H9 (cell line): ENCODE data around the gene CNOT10. TPM values are rescaled to one million over a fixed set of nuclear protein-coding genes. Genes with fewer than 3 reads are reported as not detected.

ENCODE experiments used
- DNase-seq: peaks from one replicate; pipeline ENCODE4 v3.0.0-alpha.2; 2017
- H2AFZ ChIP-seq: one replicate; pipeline ENCODE4 v1.6.1; 2013; ENCODE audit warnings: mild to moderate bottlenecking, low read length, control low read depth, moderate library complexity
- H2AK5ac ChIP-seq: 2 replicates; pipeline ENCODE4 v1.6.1; 2013; ENCODE audit warnings: low read length, control low read depth, mixed read lengths; ENCODE audit not compliant: insufficient read length
- H2BK120ac ChIP-seq: one replicate; pipeline ENCODE4 v1.6.1; 2013; ENCODE audit warnings: low read depth, mild to moderate bottlenecking, low read length, control low read depth, inconsistent platforms; ENCODE audit not compliant: poor library complexity, severe bottlenecking
- H2BK12ac ChIP-seq: 2 replicates; pipeline ENCODE4 v1.6.1; 2013; ENCODE audit warnings: low read length, control low read depth, mixed read lengths, low read depth; ENCODE audit not compliant: insufficient read length
- H2BK15ac ChIP-seq: 2 replicates; pipeline ENCODE4 v1.6.1; 2013; ENCODE audit warnings: low read depth, low read length, control low read depth
- H2BK20ac ChIP-seq: one replicate; pipeline ENCODE4 v1.6.1; 2013; ENCODE audit warnings: low read depth, mild to moderate bottlenecking, low read length, control low read depth, inconsistent platforms; ENCODE audit not compliant: poor library complexity, severe bottlenecking
- H2BK5ac ChIP-seq: 2 replicates; pipeline ENCODE4 v1.6.1; 2013; ENCODE audit warnings: low read length, control low read depth, mixed read lengths; ENCODE audit not compliant: insufficient read length
- H3K14ac ChIP-seq: 2 replicates; pipeline ENCODE4 v1.6.1; 2013; ENCODE audit warnings: low read length, control low read depth; ENCODE audit not compliant: insufficient read depth
- H3K18ac ChIP-seq: 2 replicates; pipeline ENCODE4 v1.6.1; 2013; ENCODE audit warnings: low read depth, mild to moderate bottlenecking, mixed read lengths, low read length, control low read depth; ENCODE audit not compliant: insufficient read length
- H3K23ac ChIP-seq: 2 replicates; pipeline ENCODE4 v1.6.1; 2013; ENCODE audit warnings: low read length, control low read depth, mixed read lengths, low read depth; ENCODE audit not compliant: insufficient read length
- H3K23me2 ChIP-seq: 2 replicates; pipeline ENCODE4 v1.6.1; 2013; ENCODE audit warnings: low read depth, mild to moderate bottlenecking, mixed read lengths, low read length, control low read depth; ENCODE audit not compliant: insufficient read length, poor library complexity, severe bottlenecking
- H3K27ac ChIP-seq: 2 replicates; pipeline ENCODE4 v1.5.1; 2013; ENCODE audit warnings: low read length, control low read depth, mixed read lengths, low read depth; ENCODE audit not compliant: insufficient read length
- H3K27me3 ChIP-seq: 2 replicates; pipeline ENCODE4 v1.6.1; 2013; ENCODE audit warnings: low read length, control low read depth, inconsistent platforms; ENCODE audit not compliant: insufficient read depth
- H3K4ac ChIP-seq: 2 replicates; pipeline ENCODE4 v1.6.1; 2013; ENCODE audit warnings: low read depth, mild to moderate bottlenecking, control low read depth, inconsistent platforms, low read length, moderate library complexity
- H3K4me1 ChIP-seq: 2 replicates; pipeline ENCODE4 v1.6.1; 2013; ENCODE audit warnings: low read length, control low read depth, inconsistent platforms; ENCODE audit not compliant: insufficient read depth
- H3K4me2 ChIP-seq: 2 replicates; pipeline ENCODE4 v1.6.1; 2013; ENCODE audit warnings: low read length, control low read depth, mixed read lengths; ENCODE audit not compliant: insufficient read length, insufficient read depth
- H3K56ac ChIP-seq: 2 replicates; pipeline ENCODE4 v1.6.1; 2013; ENCODE audit warnings: low read depth, mild to moderate bottlenecking, mixed read lengths, low read length, control low read depth; ENCODE audit not compliant: insufficient read length
- H3K79me1 ChIP-seq: 2 replicates; pipeline ENCODE4 v1.6.1; 2013; ENCODE audit warnings: low read depth, mild to moderate bottlenecking, moderate library complexity, low read length, control low read depth, inconsistent platforms; ENCODE audit not compliant: insufficient read depth, poor library complexity, severe bottlenecking
- H3K79me2 ChIP-seq: 2 replicates; pipeline ENCODE4 v1.6.1; 2013; ENCODE audit warnings: low read length, control low read depth, inconsistent platforms; ENCODE audit not compliant: insufficient read depth
- H3K9ac ChIP-seq: 2 replicates; pipeline ENCODE4 v1.6.1; 2013; ENCODE audit warnings: low read length, control low read depth, mixed read lengths; ENCODE audit not compliant: insufficient read length; ENCODE audit errors: extremely low read depth
- H3K9me3 ChIP-seq: one replicate; pipeline ENCODE4 v1.6.1; 2013; ENCODE audit warnings: low read depth, low read length, inconsistent platforms; ENCODE audit not compliant: control insufficient read depth
- H3T11ph ChIP-seq: one replicate; pipeline ENCODE4 v1.6.1; 2013; ENCODE audit warnings: mild to moderate bottlenecking, low read length, control low read depth, inconsistent platforms
- H4K20me1 ChIP-seq: one replicate; pipeline ENCODE4 v1.6.1; 2013; ENCODE audit not compliant: control insufficient read depth, insufficient read length, insufficient read depth
- H4K5ac ChIP-seq: 2 replicates; pipeline ENCODE4 v1.6.1; 2013; ENCODE audit warnings: low read depth, mild to moderate bottlenecking, mixed read lengths, low read length, control low read depth; ENCODE audit not compliant: insufficient read length
- H4K8ac ChIP-seq: replicated peaks from 2 replicates; pipeline ENCODE4 v1.6.1; 2013; ENCODE audit warnings: low read length, control low read depth, mixed read lengths, low read depth; ENCODE audit not compliant: insufficient read length
- H4K91ac ChIP-seq: 2 replicates; pipeline ENCODE4 v1.6.1; 2013; ENCODE audit warnings: low read depth, mild to moderate bottlenecking, moderate library complexity, mixed read lengths, low read length, control low read depth; ENCODE audit not compliant: insufficient read length
- H3K27ac Mint-ChIP-seq, 3 experiments: 2 replicates in 2 of 3; 3 replicates in 1 of 3; pipeline ENCODE4 v1.8.0; 2020 to 2021; ENCODE audit warnings: mixed read lengths in 3 of 3, mild to moderate bottlenecking in 1 of 3, moderate library complexity in 1 of 3
- H3K27me3 Mint-ChIP-seq: 2 replicates; pipeline ENCODE4 v1.8.0; 2021; ENCODE audit warnings: low read depth, mild to moderate bottlenecking, moderate library complexity, mixed read lengths
- H3K36me3 Mint-ChIP-seq, 3 experiments: 2 replicates in 2 of 3; 3 replicates in 1 of 3; pipeline ENCODE4 v1.8.0; 2020 to 2021; ENCODE audit warnings: low read depth in 3 of 3, mixed read lengths in 3 of 3; ENCODE audit not compliant: insufficient read depth in 1 of 3
- H3K4me1 Mint-ChIP-seq, 2 experiments: 2 replicates each; pipeline ENCODE4 v1.8.0; 2020; ENCODE audit warnings: mixed read lengths in 2 of 2
- H3K4me3 Mint-ChIP-seq, 2 experiments: 2 replicates in 1 of 2; 3 replicates in 1 of 2; pipeline ENCODE4 v1.8.0; 2020 to 2021; ENCODE audit warnings: mild to moderate bottlenecking in 2 of 2, mixed read lengths in 2 of 2, moderate library complexity in 1 of 2
- H3K9me3 Mint-ChIP-seq, 2 experiments: 2 replicates in 1 of 2; 3 replicates in 1 of 2; pipeline ENCODE4 v1.8.0; 2020; ENCODE audit warnings: mild to moderate bottlenecking in 2 of 2, mixed read lengths in 2 of 2, moderate library complexity in 1 of 2
- WGBS: extraction: QIAGEN DNeasy Blood & Tissue Kit; methylation state at CpG from one replicate; pipeline ENCODE4 v1.1.7; 2013; ENCODE audit warnings: missing lambda C conversion rate, low lambda C conversion rate, mixed read lengths; ENCODE audit not compliant: insufficient read length; ENCODE audit errors: extremely low coverage; 5-methylcytosine and 5-hydroxymethylcytosine counted together
- total RNA-seq: library from RNA; stranded (reverse); gene quantifications from 2 replicates; pipeline ENCODE4 v1.2.1, GENCODE V29; 2021
- TF ChIP-seq, protein P1 (sequence below): fragments of 200-600 bp; sonication (generic); conservative IDR thresholded peaks from 3 replicates; pipeline ENCODE4 v1.8.0; 2021; ENCODE audit warnings: antibody characterized with exemption, mild to moderate bottlenecking

CNOT10 gene
- total RNA-seq, 1 experiment from 2014 or later: 55.4 TPM

- Histone ChIP-seq H2AK5ac (no peak overlapping the region), H2AFZ (no peak overlapping the region), H3K14ac (no peak overlapping the region), H2BK20ac (no peak overlapping the region), H3K79me1 (peaks cover 2% of the 10 kb centered on the region), H2BK120ac (no peak overlapping the region), H3K4ac (no peak overlapping the region), H2BK5ac (no peak overlapping the region), H3K27ac (no peak overlapping the region), H4K5ac (no peak overlapping the region), H3T11ph (no peak overlapping the region), H3K18ac (no peak overlapping the region), H4K8ac (no peak overlapping the region), H3K79me2 (no peaks in the 10 kb centered on the region; the same call in 1 of the 2 replicates), H3K9ac (no peak overlapping the region), H3K23me2 (no peaks in the 10 kb centered on the region), H3K27me3 (no peaks in the 10 kb centered on the region), H3K4me1 (no peaks in the 10 kb centered on the region), H3K9me3 (no peaks in the 10 kb centered on the region), H4K20me1 (no peaks in the 10 kb centered on the region), H2BK12ac (no peak overlapping the region), H3K23ac (no peak overlapping the region), H2BK15ac (no peak overlapping the region), H4K91ac (no peak overlapping the region), H3K56ac (no peak overlapping the region), H3K4me2 (no peak overlapping the region)
- Mint-ChIP-seq H3K27me3 (no peaks in the 10 kb centered on the region), H3K4me3 (no peak overlapping the region), H3K4me1 (peaks cover 5 to 6% of the 10 kb centered on the region in 2 experiments), H3K27ac (peak overlapping the region in 1 of 3 experiments; percentile 17; a peak in 2 of 7 replicates), H3K36me3 (peaks cover under 1 to 27% (median 17%) of the 10 kb centered on the region in 3 experiments; a peak in 5 of 7 replicates), H3K9me3 (no peaks in the 10 kb centered on the region)
- no CpG with 5 or more reads among the region's 2 CpGs for WGBS
- no peak for DNase-seq
- TF ChIP-seq, protein P1, sequence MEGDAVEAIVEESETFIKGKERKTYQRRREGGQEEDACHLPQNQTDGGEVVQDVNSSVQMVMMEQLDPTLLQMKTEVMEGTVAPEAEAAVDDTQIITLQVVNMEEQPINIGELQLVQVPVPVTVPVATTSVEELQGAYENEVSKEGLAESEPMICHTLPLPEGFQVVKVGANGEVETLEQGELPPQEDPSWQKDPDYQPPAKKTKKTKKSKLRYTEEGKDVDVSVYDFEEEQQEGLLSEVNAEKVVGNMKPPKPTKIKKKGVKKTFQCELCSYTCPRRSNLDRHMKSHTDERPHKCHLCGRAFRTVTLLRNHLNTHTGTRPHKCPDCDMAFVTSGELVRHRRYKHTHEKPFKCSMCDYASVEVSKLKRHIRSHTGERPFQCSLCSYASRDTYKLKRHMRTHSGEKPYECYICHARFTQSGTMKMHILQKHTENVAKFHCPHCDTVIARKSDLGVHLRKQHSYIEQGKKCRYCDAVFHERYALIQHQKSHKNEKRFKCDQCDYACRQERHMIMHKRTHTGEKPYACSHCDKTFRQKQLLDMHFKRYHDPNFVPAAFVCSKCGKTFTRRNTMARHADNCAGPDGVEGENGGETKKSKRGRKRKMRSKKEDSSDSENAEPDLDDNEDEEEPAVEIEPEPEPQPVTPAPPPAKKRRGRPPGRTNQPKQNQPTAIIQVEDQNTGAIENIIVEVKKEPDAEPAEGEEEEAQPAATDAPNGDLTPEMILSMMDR: no peak
Measured at GRCh38 chr3:32705232-32705631, 20.2 kb downstream of the CNOT10 start.
